Measurements from ENCODE around the gene ITPR1.

ITPR1 gene

DNA sequence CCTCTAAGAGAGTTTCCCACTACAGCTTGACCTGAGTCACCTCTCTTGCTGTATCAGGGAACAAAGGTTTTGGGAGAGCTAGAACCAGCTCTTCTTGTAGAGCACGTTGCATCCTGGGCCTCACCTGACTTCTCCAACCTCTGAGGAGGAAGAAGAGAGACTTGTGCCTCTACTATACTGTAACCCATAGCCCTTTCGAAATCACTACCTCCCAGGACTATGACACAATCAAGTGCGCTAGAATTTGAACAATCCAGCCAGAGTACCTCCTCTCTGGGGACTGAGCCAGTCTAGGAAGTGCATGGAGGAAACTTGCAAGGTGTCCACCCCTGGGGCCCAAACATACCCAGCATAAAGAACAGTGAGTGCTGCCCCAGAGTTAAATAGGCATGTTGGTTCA is 293.3 kb downstream of the ITPR1 start:
- DNase-seq (ENCODE audit: low spot score), result no peak
- TF ChIP-seq, protein P1, sequence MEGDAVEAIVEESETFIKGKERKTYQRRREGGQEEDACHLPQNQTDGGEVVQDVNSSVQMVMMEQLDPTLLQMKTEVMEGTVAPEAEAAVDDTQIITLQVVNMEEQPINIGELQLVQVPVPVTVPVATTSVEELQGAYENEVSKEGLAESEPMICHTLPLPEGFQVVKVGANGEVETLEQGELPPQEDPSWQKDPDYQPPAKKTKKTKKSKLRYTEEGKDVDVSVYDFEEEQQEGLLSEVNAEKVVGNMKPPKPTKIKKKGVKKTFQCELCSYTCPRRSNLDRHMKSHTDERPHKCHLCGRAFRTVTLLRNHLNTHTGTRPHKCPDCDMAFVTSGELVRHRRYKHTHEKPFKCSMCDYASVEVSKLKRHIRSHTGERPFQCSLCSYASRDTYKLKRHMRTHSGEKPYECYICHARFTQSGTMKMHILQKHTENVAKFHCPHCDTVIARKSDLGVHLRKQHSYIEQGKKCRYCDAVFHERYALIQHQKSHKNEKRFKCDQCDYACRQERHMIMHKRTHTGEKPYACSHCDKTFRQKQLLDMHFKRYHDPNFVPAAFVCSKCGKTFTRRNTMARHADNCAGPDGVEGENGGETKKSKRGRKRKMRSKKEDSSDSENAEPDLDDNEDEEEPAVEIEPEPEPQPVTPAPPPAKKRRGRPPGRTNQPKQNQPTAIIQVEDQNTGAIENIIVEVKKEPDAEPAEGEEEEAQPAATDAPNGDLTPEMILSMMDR (IDR thresholded peaks at IDR 0.05; ENCODE audit: extremely low read depth, insufficient read depth, missing control alignments), result no peak
- in situ Hi-C loops (cut with MboI; ENCODE audit: low pct_unique_long_range_greater_than_20kb, low sequenced_read_pairs, unreplicated experiment), result no loop called here

DNA sequence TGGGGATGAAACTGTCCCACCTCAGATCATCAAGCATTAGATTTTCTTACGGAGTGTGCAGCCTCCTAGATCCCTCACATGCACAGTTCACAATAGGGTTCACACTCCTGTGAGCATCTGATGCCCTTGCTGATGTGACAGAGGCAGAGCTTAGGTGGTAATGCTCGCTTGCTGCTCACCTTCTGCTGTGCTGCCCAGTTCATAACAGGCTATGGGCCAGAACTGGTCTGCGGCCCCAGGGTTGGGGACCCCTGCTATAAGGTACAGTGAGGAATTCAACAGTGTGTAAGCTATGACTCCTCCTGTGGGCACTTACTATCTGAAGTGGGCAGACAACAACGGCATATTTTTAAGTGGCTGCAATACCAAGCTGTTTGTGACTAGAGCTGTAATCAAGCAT is 298.2 kb downstream of the ITPR1 start:
- in situ Hi-C loops (cut with MboI; ENCODE audit: low pct_unique_long_range_greater_than_20kb, low sequenced_read_pairs, unreplicated experiment), result no loop called here
- no peak for DNase-seq (ENCODE audit: low spot score)
- TF ChIP-seq, protein P1 (IDR thresholded peaks at IDR 0.05; ENCODE audit: extremely low read depth, insufficient read depth, missing control alignments), result no peak

DNA sequence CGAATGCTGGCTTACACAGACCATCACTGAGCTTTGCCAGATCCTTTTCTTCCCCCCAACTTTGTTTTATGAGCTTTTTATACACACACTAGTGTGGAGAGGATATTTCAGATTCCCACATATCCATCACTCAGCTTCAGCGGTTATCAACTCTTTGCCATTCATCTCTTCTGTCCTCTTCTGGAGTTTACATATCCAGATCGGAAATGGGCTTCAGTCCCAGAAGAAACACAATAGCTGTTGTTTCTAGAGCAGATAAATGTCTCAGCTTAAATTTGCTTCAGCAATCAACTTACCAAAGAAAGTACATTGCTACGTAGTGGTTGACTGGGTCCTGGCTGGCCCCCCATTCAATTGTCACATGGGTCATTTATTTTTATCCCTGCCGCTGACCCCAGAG is 300.2 kb downstream of the ITPR1 start:
- in situ Hi-C loops (cut with MboI; ENCODE audit: low pct_unique_long_range_greater_than_20kb, low sequenced_read_pairs, unreplicated experiment), result no loop called here
- no peak for DNase-seq (ENCODE audit: low spot score)
- TF ChIP-seq, protein P1 (IDR thresholded peaks at IDR 0.05; ENCODE audit: extremely low read depth, insufficient read depth, missing control alignments), result no peak

DNA sequence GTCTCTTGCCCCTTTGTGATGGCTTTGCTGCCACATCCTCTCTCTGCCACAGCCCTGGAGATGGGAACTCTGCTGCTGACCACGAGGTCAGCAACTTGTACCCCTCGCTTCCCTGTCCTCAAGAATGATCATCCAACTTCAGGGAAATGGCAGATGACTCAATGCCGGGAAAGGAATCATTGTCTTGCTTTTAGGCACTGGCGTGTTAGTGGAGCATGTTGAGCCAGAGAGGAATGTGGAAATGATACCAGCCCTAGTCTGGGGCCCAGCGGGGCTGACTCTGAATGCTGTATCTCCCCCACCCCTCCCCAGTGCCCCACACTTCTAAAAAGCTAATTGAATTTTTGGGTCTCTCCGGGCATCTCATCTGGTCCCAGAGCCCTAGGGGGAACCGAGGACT is 301.2 kb downstream of the ITPR1 start:
- in situ Hi-C loops (cut with MboI; ENCODE audit: low pct_unique_long_range_greater_than_20kb, low sequenced_read_pairs, unreplicated experiment), result no loop called here
- TF ChIP-seq, protein P1 (IDR thresholded peaks at IDR 0.05; ENCODE audit: extremely low read depth, insufficient read depth, missing control alignments), result no peak
- DNase-seq (ENCODE audit: low spot score), result no peak

DNA sequence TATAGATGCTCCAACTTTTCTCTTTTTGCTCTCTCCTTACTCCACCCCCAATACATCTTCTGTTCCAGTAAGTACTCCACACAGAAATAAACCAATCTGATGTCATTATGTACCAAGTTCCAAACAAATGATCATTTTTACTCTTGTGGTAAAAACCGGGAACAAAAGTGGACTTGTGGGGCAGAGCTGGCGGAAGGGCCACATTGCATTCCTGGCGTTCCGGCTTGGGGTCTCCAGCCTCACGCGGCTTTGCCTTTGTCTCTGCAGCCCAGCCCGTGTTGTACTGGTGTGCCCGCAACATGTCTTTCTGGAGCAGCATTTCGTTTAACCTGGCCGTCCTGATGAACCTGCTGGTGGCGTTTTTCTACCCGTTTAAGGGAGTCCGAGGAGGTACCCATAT is 301.6 kb downstream of the ITPR1 start:
- TF ChIP-seq, protein P1 (IDR thresholded peaks at IDR 0.05; ENCODE audit: extremely low read depth, insufficient read depth, missing control alignments), result no peak
- in situ Hi-C loops (cut with MboI; ENCODE audit: low pct_unique_long_range_greater_than_20kb, low sequenced_read_pairs, unreplicated experiment), result no loop called here
- DNase-seq (ENCODE audit: low spot score), result no peak

DNA sequence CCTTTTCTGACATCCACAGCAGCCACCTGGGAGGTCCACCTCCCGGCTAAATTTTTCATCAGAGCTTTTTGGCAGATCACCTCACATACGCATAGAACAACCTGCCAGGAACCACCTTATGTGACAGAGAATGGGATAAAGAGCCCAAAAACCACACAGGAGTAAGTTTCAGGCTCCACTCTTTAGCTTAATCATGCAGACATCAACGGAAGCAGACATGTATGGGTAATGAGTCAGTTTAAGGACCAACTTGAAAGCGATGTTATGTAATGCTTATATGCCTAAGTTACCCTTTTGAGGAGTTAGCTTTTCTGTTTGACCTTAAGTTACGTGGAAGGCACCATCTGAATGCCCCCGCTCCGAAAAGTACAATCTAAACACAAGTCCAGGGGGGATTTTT is 302.8 kb downstream of the ITPR1 start:
- no peak for DNase-seq (ENCODE audit: low spot score)
- TF ChIP-seq, protein P1 (IDR thresholded peaks at IDR 0.05; ENCODE audit: extremely low read depth, insufficient read depth, missing control alignments), result no peak
- in situ Hi-C loops (cut with MboI; ENCODE audit: low pct_unique_long_range_greater_than_20kb, low sequenced_read_pairs, unreplicated experiment), result no loop called here

DNA sequence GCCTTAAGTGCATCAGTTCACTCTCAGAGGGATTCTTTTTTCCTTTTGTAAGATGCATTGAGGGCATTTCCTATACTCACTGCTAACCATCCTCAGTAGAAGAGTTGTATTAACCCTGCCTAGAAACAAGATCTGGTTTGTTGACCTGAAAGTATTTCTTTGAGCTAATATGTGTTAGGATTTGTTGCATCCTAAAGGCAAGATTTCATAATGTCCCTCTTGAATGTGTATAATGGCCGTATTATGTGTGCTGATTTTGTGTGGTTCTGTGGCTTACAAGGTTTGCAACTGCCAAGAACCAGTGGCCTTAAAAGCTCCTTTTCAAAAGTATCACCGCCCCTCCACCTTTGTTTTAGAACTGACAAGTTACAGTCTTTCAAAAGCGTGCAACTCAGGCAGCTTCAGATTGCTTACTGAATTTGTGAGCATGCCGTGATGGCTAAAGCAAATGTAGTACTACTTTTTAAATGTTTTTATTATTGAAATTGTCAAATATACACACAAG is 304.1 kb downstream of the ITPR1 start:
- no peak for DNase-seq (ENCODE audit: low spot score)
- in situ Hi-C loops (cut with MboI; ENCODE audit: low pct_unique_long_range_greater_than_20kb, low sequenced_read_pairs, unreplicated experiment), result no loop called here
- TF ChIP-seq, protein P1 (IDR thresholded peaks at IDR 0.05; ENCODE audit: extremely low read depth, insufficient read depth, missing control alignments), result no peak
